GM21367 (cell line): Measurements from ENCODE around the gene ADSL.

ENCODE experiments used
- ATAC-seq: cut with Tn5 transposase; IDR thresholded peaks from one replicate; pipeline ENCODE4 v1.9.1; 2021; ENCODE audit not compliant: unreplicated experiment

Gene ADSL

GRCh38 chr22:40403651-40404050 lies 57.4 kb downstream of the ADSL start:
- ATAC-seq: no peak

- no peak for ATAC-seq
Measured at GRCh38 chr22:40404251-40405177, 58.2 kb downstream of the ADSL start.

GRCh38 chr22:40405178-40406062 lies 59.1 kb downstream of the ADSL start:
- ATAC-seq: no peak

- no peak for ATAC-seq
Measured at GRCh38 chr22:40406063-40406890, 60.0 kb downstream of the ADSL start.

GRCh38 chr22:40407021-40407761 lies 60.9 kb downstream of the ADSL start:
- ATAC-seq: no peak

- no peak for ATAC-seq
Measured at GRCh38 chr22:40407831-40408717, 61.8 kb downstream of the ADSL start.

GRCh38 chr22:40408718-40409612 lies 62.7 kb downstream of the ADSL start:
- no peak for ATAC-seq

GRCh38 chr22:40409613-40410113 lies 63.4 kb downstream of the ADSL start:
- ATAC-seq: no peak

- ATAC-seq: no peak
Measured at GRCh38 chr22:40410272-40410671, 64.0 kb downstream of the ADSL start.

GRCh38 chr22:40410731-40411505 lies 64.6 kb downstream of the ADSL start:
- no peak for ATAC-seq

GRCh38 chr22:40411506-40411861 lies 65.2 kb downstream of the ADSL start:
- no peak for ATAC-seq

- no peak for ATAC-seq
Measured at GRCh38 chr22:40412441-40412840, 66.1 kb downstream of the ADSL start.

- no peak for ATAC-seq
Measured at GRCh38 chr22:40413873-40414272, 67.6 kb downstream of the ADSL start.

- no peak for ATAC-seq
Measured at GRCh38 chr22:40414311-40414710, 68.0 kb downstream of the ADSL start.

GRCh38 chr22:40414838-40415505 lies 68.7 kb downstream of the ADSL start:
- no peak for ATAC-seq

GRCh38 chr22:40415531-40416266 lies 69.4 kb downstream of the ADSL start:
- no peak for ATAC-seq
